OCI-LY7 (cell line): Measurements from ENCODE around the gene NSUN2.

Experiments used
- CTCF ChIP-seq: fragments of 200-600 bp; sonication (generic); conservative IDR thresholded peaks from 2 replicates; pipeline ENCODE4 v1.5.1; 2014; ENCODE audit warnings: mild to moderate bottlenecking, antibody characterized with exemption, low read length, moderate library complexity, mixed read lengths
- EZH2phosphoT487 ChIP-seq: fragments of 200-600 bp; sonication (generic); IDR thresholded peaks from 2 replicates; pipeline ENCODE4 v1.6.1; 2018; ENCODE audit warnings: low read depth, borderline replicate concordance, mild to moderate bottlenecking, mixed run types, antibody characterized with exemption, low read length, moderate library complexity, mixed read lengths

DNA sequence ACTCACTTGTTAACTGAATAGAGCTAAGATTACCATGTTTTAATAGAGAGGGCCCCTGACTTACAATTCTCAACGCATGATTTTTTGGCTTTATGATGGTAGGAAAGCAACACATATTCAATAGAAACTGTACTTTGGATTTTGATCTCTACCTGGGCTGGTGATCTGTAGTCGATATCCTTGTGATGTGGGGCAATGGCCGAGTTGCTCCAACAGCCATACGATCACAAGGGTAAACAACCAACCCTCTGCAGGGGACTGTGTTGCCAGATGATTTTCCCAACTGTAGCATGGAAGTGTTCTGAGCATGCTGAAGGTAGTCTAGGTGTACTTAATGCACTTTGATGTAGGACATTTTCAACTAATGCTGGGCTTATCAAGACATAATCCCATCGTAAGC lies 36.5 kb downstream of the NSUN2 start:
- TF ChIP-seq CTCF (no peak), EZH2phosphoT487 (no peak)
